Peyer's patch (tissue), 4 donors: ENCODE results near the gene PROK2.

Experiments
- CTCF ChIP-seq, 6 experiments: fragments of 450-650 bp in 4 of 6; fragments of 200-600 bp in 2 of 6; sonication (generic) in 1 of 6; IDR thresholded peaks; one replicate each; pipeline ENCODE4 v1.5.1; 2017 to 2019; ENCODE audit warnings: antibody characterized with exemption in 6 of 6, mild to moderate bottlenecking in 3 of 6, moderate library complexity in 1 of 6
- POLR2A ChIP-seq, 2 donors: fragments of 450-650 bp; IDR thresholded peaks; one replicate each; pipeline ENCODE4 v1.5.1; 2017; ENCODE audit warnings: antibody characterized with exemption in 2 of 2, mild to moderate bottlenecking in 2 of 2, moderate library complexity in 2 of 2

GRCh38 chr3:71786551-71786950 is 1.6 kb upstream of the PROK2 start:
- no peak for TF ChIP-seq CTCF (IDR thresholded peaks at IDR 0.05)
- TF ChIP-seq POLR2A (IDR thresholded peaks at IDR 0.05), result no peak
